ENCODE results near the gene DEFB116. TPM values are rescaled to one million over a fixed set of nuclear protein-coding genes. Genes with fewer than 3 reads are reported as not detected.

DEFB116 gene
- total RNA-seq, 1 experiment from 2014 or later = not detected

DNA sequence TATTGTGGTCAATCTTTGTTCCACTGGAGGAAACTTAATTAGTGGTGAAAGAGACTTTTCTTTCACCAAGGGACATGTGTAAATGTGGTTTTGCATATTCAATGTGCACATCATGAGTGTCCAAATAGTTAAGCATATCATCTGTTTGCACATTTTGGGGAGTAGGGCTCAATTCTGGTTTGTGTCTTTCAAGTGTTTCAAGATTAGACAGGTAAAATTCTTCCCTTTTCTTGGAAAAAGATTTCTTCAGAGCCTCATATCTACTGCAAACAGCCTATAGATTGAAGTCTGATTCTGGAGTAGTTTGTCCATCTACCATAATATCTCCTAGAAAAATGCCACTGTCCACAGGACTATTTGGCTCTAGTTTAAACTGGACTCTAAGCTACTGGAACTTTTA lies 33.1 kb upstream of the DEFB116 start:
- Histone ChIP-seq H3K9me3 (ENCODE audit: control insufficient read depth, insufficient read depth, low read depth, low read length) (no peaks in the 10 kb centered on the region), H3K4me1 (ENCODE audit: control insufficient read depth, insufficient read depth, low read length) (no peaks in the 10 kb centered on the region), H3K27me3 (ENCODE audit: control insufficient read depth, insufficient read depth, low read length) (peaks cover 20% of the 10 kb centered on the region), H3K27ac (ENCODE audit: low read length) (no peak overlapping the region), H3K36me3 (ENCODE audit: control insufficient read depth, insufficient read depth, low read length) (no peaks in the 10 kb centered on the region), H3K4me3 (ENCODE audit: low read depth in 2 of 2, low read length in 2 of 2) (no peak overlapping the region)
- POLR2A ChIA-PET = interaction anchor here (0.7 kb wide), 2 partner anchors 30 to 57 kb away, joined by 3 to 4 read pairs; no protein-coding TSS in a partner anchor
- CTCF ChIA-PET = no interaction called here
- intact Hi-C loops (cut with micrococcal nuclease; ENCODE audit: unreplicated experiment) = loop anchor here (10.0 kb wide), 1 partner anchor 57 kb away; no protein-coding TSS in a partner anchor
- BruUV-seq (replicated peaks) = no TSS peak
- TF ChIP-seq POLR2AphosphoS5 (IDR thresholded peaks at IDR 0.05; ENCODE audit: low read depth, low read length) (no peak), CTCF (IDR thresholded peaks at IDR 0.05) (no peak), REST (IDR thresholded peaks at IDR 0.05; ENCODE audit: insufficient read depth in 1 of 2, low read depth in 2 of 2, low read length in 1 of 2) (no peak), TCF7L2 (IDR thresholded peaks at IDR 0.05; ENCODE audit: low read depth, low read length) (no peak), SIN3A (IDR thresholded peaks at IDR 0.05; ENCODE audit: borderline replicate concordance, insufficient read depth, low read depth, low read length) (no peak)
- DNase-seq (ENCODE audit: low read depth, low spot score) = no peak
- in situ Hi-C loops (cut with HindIII; ENCODE audit: low pct_unique_long_range_greater_than_20kb, low sequenced_read_pairs) = no loop called here
- no peak for ATAC-seq

GRCh38 chr20:31330893-31331292 lies 22.5 kb upstream of the DEFB116 start:
- peaks cover 7% of the 10 kb centered on the region for H3K27me3 ChIP-seq (ENCODE audit: control insufficient read depth, insufficient read depth, low read length)
- no peak overlapping the region for H3K4me3 ChIP-seq (ENCODE audit: low read depth in 2 of 2, low read length in 2 of 2)
- TF ChIP-seq SIN3A (IDR thresholded peaks at IDR 0.05; ENCODE audit: borderline replicate concordance, insufficient read depth, low read depth, low read length) (no peak), TCF7L2 (IDR thresholded peaks at IDR 0.05; ENCODE audit: low read depth, low read length) (no peak), REST (IDR thresholded peaks at IDR 0.05; ENCODE audit: insufficient read depth in 1 of 2, low read depth in 2 of 2, low read length in 1 of 2) (no peak), POLR2AphosphoS5 (IDR thresholded peaks at IDR 0.05; ENCODE audit: low read depth, low read length) (no peak), CTCF (IDR thresholded peaks at IDR 0.05) (no peak)
- H3K9me3 ChIP-seq (ENCODE audit: control insufficient read depth, insufficient read depth, low read depth, low read length) = no peaks in the 10 kb centered on the region
- in situ Hi-C loops (cut with HindIII; ENCODE audit: low pct_unique_long_range_greater_than_20kb, low sequenced_read_pairs) = no loop called here
- ATAC-seq (no peak), DNase-seq (ENCODE audit: low read depth, low spot score) (no peak)
- ChIA-PET CTCF (no interaction called here), POLR2A (no interaction called here)
- no peak overlapping the region for H3K27ac ChIP-seq (ENCODE audit: low read length)
- no peaks in the 10 kb centered on the region for H3K36me3 ChIP-seq (ENCODE audit: control insufficient read depth, insufficient read depth, low read length)
- BruUV-seq (replicated peaks) = no TSS peak
- no peaks in the 10 kb centered on the region for H3K4me1 ChIP-seq (ENCODE audit: control insufficient read depth, insufficient read depth, low read length)
- intact Hi-C loops (cut with micrococcal nuclease; ENCODE audit: unreplicated experiment) = no loop called here
